Suprapubic skin (tissue), 4 donors: ENCODE results near the gene PALMD.

Experiments used
- CTCF ChIP-seq, 2 donors: fragments of 200-600 bp in 1 of 2; fragments of 450-650 bp in 1 of 2; sonication (generic) in 1 of 2; IDR thresholded peaks; one replicate each; pipeline ENCODE4 v1.5.1; 2016 to 2019; ENCODE audit warnings: antibody characterized with exemption in 2 of 2, mild to moderate bottlenecking in 1 of 2, moderate library complexity in 1 of 2
- POLR2A ChIP-seq, 2 donors: fragments of 450-650 bp; IDR thresholded peaks; one replicate each; pipeline ENCODE4 v1.6.1; 2017; ENCODE audit warnings: antibody characterized with exemption in 2 of 2, mild to moderate bottlenecking in 2 of 2, moderate library complexity in 2 of 2
- POLR2AphosphoS5 ChIP-seq, 3 donors: sonication (generic); formaldehyde crosslinking; IDR thresholded peaks; one replicate each; pipeline ENCODE4 v1.6.1; 2017; ENCODE audit warnings: antibody characterized with exemption in 3 of 3

GRCh38 chr1:99643021-99643779, 2.7 kb upstream of the PALMD start:
- TF ChIP-seq POLR2A (IDR thresholded peaks at IDR 0.05) (no peak), CTCF (IDR thresholded peaks at IDR 0.05) (no peak), POLR2AphosphoS5 (IDR thresholded peaks at IDR 0.05) (no peak)
